H4 (cell line): ENCODE results near the gene PPP1R2C. TPM values are rescaled to one million over a fixed set of nuclear protein-coding genes. Genes with fewer than 3 reads are reported as not detected.

ENCODE experiments used
- DNase-seq: peaks from one replicate; pipeline ENCODE4 v3.0.0-alpha.2; 2015; ENCODE audit warnings: low spot score
- total RNA-seq: library from RNA; depleted of rRNA; stranded (reverse); fragments of >200 nt; shearing (Covaris generic); gene quantifications from 2 replicates; pipeline ENCODE4 v1.2.3, GENCODE V29; 2014

Gene PPP1R2C
- total RNA-seq, 1 experiment from 2014 or later = not detected

DNA sequence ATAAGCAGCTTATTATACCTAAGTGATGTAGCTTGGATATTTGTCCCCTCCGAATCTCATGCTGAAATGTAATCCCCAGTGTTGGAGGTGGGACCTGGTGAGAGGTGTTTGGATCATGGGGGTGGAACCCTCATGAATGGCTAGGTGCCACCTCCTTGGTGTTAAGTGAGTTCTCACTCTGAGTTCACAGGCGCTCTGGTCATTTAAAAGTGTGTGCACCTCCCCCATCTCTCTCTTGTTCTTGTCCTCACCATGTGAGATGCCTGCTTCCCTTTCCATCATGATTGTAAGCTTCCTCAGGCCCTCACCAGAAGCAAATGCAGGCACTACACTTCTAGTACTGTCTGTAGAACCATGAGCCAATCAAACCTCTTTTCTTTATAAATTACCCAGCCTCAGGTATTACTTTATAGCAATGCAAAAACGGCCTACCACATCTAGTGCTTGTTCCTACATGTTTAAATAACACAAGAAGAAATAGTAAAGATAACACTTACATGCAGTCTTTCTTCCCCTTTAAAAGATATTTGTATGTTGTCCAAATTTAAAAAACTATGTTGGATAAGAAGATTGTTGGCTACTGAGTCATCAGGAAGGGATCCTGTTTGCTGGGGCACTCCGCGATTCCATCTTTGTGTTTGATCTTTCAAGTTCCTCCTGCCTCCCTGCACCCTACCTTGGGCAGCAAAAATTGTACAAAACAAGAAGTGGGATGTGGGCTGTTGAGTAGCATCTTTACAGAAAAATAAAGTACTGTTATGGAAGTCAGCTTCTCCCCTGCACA lies 29.7 kb downstream of the PPP1R2C start:
- DNase-seq = no peak

DNA sequence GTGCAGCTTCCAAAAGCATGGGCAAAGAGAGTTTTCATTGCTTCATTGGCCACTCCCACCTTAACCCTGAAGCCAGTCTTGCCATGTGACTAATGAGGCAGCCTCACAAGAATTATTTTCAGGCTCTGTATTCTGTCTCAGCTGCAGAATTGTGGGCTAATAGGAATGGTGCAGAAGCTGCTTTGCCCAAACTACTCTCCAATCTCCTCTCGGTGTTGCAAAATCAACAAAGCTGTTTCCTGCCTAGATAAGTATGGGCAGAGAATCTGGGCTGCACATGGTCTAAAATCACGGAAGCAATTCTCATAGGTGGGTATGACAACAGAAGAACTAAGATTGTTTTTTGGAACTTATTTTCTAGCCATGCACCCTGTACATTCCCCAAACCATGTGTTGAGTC lies 31.4 kb downstream of the PPP1R2C start:
- DNase-seq = peak; percentile 42

DNA sequence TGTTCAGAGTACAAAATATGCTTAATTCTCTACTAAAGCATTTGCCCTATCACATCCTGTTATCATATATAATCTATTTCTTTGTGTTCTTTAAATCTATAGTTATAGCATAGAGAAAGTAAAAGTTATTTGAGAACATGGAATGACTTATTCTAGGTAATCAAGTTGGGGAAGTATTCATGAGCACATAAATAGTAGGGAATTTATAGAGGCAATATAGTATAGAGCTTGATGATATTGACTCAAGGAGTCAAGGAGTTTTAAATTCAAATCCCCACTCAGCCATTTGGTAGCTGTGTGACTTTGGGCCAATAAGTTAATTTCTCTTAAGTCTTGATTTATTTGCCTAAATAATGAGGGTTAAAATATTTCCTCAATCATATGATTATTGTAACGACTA lies 37.5 kb downstream of the PPP1R2C start:
- no peak for DNase-seq

DNA sequence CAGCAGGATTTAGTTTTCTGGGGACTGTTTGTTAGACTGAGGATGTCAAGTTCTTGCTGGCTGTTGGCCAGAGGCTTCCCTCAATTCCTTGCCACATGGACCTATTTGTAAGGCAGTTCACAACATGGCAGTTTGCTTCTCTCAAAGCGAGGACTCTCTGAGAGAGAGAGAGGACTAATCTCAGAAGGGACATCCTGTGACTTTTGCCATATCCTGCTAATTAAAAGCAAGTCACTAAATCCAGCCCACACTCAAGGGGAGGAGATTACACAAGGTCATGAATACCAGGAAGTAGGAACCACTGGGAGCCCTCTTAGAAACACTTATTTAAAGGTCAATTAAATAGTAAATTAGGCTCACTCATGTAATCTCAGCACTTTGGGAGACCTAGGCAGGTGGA lies 38.2 kb downstream of the PPP1R2C start:
- DNase-seq = no peak

DNA sequence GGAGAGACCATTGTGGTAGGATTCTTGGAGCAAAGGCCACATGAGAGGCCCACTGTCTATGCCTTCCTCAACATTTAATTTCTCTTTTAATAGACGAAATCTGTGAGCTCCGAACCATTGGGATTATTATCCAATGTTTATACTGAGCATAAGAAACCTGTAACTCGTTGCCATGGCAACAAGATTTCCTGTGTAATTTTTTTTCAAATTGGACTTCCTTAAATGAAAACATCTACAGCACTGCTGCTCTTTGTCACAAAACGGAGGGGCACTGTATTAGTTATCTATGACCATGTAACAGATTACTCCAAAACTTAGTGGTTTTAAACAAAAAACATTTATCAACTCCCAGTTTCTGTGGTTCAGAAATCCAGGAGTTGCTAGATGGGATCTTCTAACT lies 38.7 kb downstream of the PPP1R2C start:
- DNase-seq = no peak

DNA sequence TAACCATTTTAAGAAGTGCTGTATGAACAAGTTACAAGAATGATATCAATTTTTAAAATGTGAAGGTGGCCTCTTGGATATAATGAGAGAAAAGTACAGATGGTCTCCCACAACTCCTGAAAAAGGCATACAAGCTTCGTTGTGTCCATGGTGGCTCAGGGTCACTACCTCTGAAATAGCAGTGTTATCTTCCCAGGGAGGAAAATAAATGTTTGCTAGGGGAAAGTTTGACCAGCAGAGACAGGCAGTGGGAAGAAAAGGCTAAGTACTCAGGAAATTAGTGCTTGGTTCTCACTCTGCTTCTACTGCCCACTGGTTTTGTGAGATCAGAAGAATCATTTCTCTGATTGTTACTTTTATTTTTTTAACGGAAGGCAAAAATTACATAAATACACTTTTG lies 39.4 kb downstream of the PPP1R2C start:
- no peak for DNase-seq

DNA sequence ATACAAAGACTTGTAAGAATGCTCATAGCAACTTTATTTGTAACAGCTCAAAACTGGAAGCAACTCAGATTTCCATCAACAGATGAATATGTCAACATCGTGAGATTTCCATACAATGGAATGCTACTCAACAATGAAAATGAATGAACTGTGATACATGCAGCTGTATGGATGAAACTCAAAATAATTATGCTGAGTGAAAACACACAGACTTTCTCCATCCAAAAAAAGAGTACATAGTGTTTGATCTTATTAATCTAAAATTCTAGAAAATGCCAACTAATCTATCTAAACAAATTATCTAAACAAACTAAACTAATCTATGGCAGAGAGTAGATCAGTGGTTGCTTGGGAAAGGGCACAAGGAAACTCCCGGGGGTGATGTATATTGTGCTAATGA lies 42.7 kb downstream of the PPP1R2C start:
- no peak for DNase-seq

- DNase-seq = peak; percentile 60
Measured at GRCh38 chrX:42732506-42732905, 45.5 kb downstream of the PPP1R2C start.
